Measurements from ENCODE around the gene PDE4C. TPM values are rescaled to one million over a fixed set of nuclear protein-coding genes. Genes with fewer than 3 reads are reported as not detected.

Gene PDE4C
- 1 to 10 TPM; 1.3 to 3.3 (median 1.9) TPM for polyA plus RNA-seq (ENCODE audit: insufficient read depth in 1 of 5, insufficient read length in 5 of 5, low replicate concordance in 1 of 5)
- long read RNA-seq, donor 1 = 0 reads
- long read RNA-seq, donor 2 = 0 reads
- long read RNA-seq, donor 3 = 0 reads
- long read RNA-seq, donor 4 = 0 reads
- long read RNA-seq, donor 5 = 0 reads
- long read RNA-seq, donor 6 = 0 reads
- long read RNA-seq, donor 7 = 0 reads
- long read RNA-seq, donor 8 = 0 reads

- peak; percentile 19 to 24 for DNase-seq
Measured at GRCh38 chr19:18225702-18226468, at the start of gene PDE4C. Gene PDE4C (minus strand): TSS chr19:18226438. CDS start chr19:18226415, 23 bp downstream.

GRCh38 chr19:18274781-18275356 is 48.6 kb upstream of the PDE4C start:
- peak; percentile 84 to 85 for DNase-seq

GRCh38 chr19:18274219-18274780 is 48.1 kb upstream of the PDE4C start, which contains the start of gene IQCN:
Gene IQCN (minus strand): TSS chr19:18274452. CDS start chr19:18269478, 4,974 bp downstream.
- peak in 1 of 2 donors; percentile 54 for DNase-seq

GRCh38 chr19:18273561-18274218 is 47.5 kb upstream of the PDE4C start:
- DNase-seq = no peak

GRCh38 chr19:18271433-18271841 is 45.2 kb upstream of the PDE4C start:
- DNase-seq = no peak

GRCh38 chr19:18270326-18270725 is 44.1 kb upstream of the PDE4C start:
- no peak for DNase-seq

GRCh38 chr19:18269070-18269723 is 43.0 kb upstream of the PDE4C start:
- no peak for DNase-seq

GRCh38 chr19:18266771-18267686 is 40.8 kb upstream of the PDE4C start:
- DNase-seq = no peak

- DNase-seq = no peak
Measured at GRCh38 chr19:18265582-18265981, 39.3 kb upstream of the PDE4C start.

- no peak for DNase-seq
Measured at GRCh38 chr19:18264971-18265540, 38.8 kb upstream of the PDE4C start.

- no peak for DNase-seq
Measured at GRCh38 chr19:18264137-18264854, 38.1 kb upstream of the PDE4C start.

- DNase-seq = no peak
Measured at GRCh38 chr19:18263324-18264136, 37.3 kb upstream of the PDE4C start.

- DNase-seq = no peak
Measured at GRCh38 chr19:18262917-18263316, 36.7 kb upstream of the PDE4C start.

GRCh38 chr19:18262144-18262543 is 35.9 kb upstream of the PDE4C start:
- no peak for DNase-seq

- no peak for DNase-seq
Measured at GRCh38 chr19:18261474-18261873, 35.2 kb upstream of the PDE4C start.

- DNase-seq = no peak
Measured at GRCh38 chr19:18259893-18260292, 33.7 kb upstream of the PDE4C start.

- no peak for DNase-seq
Measured at GRCh38 chr19:18257503-18258470, 31.5 kb upstream of the PDE4C start.
